ENCODE data around the gene SREBF2. TPM values are rescaled to one million over a fixed set of nuclear protein-coding genes. Genes with fewer than 3 reads are reported as not detected.

The SREBF2 gene
- total RNA-seq, 1 experiment from 2014 or later, result 129 TPM

DNA sequence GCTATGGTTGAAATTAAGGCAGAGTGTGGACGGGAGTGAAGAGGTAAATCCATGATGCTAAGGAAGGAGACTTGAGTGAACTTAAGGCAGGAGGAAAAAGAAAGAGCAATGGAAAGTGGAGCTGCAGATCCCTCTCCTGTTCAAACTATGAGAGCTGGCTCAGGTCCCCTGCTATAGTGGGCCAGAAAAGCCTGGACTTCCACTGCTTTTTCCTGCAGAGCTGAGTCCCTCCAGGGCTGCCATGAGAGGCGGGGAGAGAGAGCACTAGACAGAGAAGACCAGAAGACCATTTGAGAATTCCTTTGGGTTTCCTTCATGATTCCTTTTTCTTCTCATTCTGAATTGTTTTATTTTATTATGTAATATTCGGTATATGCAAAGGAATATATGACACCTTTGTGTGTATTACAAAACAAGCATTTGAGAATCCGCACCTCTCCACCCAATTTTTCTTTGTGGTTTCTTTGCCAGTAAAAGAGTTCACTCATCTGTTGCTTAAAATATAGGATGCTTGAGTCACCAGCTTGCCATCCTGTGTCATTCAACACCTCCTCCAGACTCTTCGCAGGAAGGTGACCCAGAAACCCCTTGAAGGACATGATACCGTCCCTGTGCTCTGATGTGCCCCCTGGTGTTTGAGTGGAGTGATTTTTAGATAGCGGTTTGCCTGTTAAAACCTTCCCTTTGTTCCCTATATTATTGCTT is 24.4 kb downstream of the SREBF2 start:
- CTCF ChIA-PET, result interaction anchor here (0.7 to 3.8 kb wide), 10 partner anchors 8 to 191 kb away, joined by 3 to 26 read pairs (median 4); partner anchors contain the start of genes MEI1 and SREBF2
- Histone ChIP-seq H3K4me2 (ENCODE audit: low read length) (peak overlapping the region; percentile 30), H2AFZ (ENCODE audit: low read depth, low read length, poor library complexity, severe bottlenecking) (no peak overlapping the region), H3K79me2 (ENCODE audit: insufficient read depth, low read length) (peaks cover 82% of the 10 kb centered on the region), H3K27me3 (ENCODE audit: insufficient read depth, low read length) (no peaks in the 10 kb centered on the region), H3K9me3 (ENCODE audit: control insufficient read depth in 1 of 2, insufficient read depth in 1 of 2, low read depth in 1 of 2, low read length in 2 of 2) (no peaks in the 10 kb centered on the region), H4K20me1 (ENCODE audit: insufficient read depth) (peaks cover 12% of the 10 kb centered on the region; the same call in 1 of the 2 replicates), H3K36me3 (ENCODE audit: control insufficient read depth in 1 of 2, insufficient read depth in 2 of 2, low read length in 2 of 2) (no peaks in the 10 kb centered on the region), H3K9ac (ENCODE audit: low read length) (no peak overlapping the region), H3K4me3 (replicated peaks in 1 of 2; ENCODE audit: low read depth in 1 of 2, low read length in 2 of 2) (no peak overlapping the region), H3K9me2 (ENCODE audit: insufficient read depth) (no peaks in the 10 kb centered on the region), H3K4me1 (ENCODE audit: control insufficient read depth in 1 of 2, insufficient read depth in 2 of 2, low read length in 2 of 2) (peaks cover 36 to 42% of the 10 kb centered on the region in 2 experiments), H3K27ac (ENCODE audit: low read depth, low read length) (peak overlapping the region; percentile 53)
- BruUV-seq (replicated peaks), result no TSS peak
- RAD21 ChIA-PET (ENCODE audit: low non-redundant PET in 1 of 2, low total read pairs in 2 of 2, uncharacterized antibody in 2 of 2, unreplicated experiment in 2 of 2), result interaction anchor here (1.1 to 1.4 kb wide), 2 partner anchors 160 to 168 kb away, joined by 5 to 6 read pairs; no protein-coding TSS in a partner anchor
- DNase-seq (ENCODE audit: low read depth, low spot score), result peak; percentile 65
- ATAC-seq, result peak; percentile 92
- POLR2A ChIA-PET, result interaction anchor here (1.9 kb wide), 1 partner anchor 24 kb away, joined by 4 read pairs; the partner anchor contains the start of gene SREBF2
- intact Hi-C loops (cut with micrococcal nuclease), result loop anchor here (1.0 to 2.0 kb wide), 3 partner anchors 34 to 160 kb away; no protein-coding TSS in a partner anchor
- TF ChIP-seq POLR2A (IDR thresholded peaks at IDR 0.05; ENCODE audit: borderline replicate concordance, extremely low read depth, insufficient read depth, insufficient read length) (no peak), CBX3 (IDR thresholded peaks at IDR 0.05; ENCODE audit: low read depth) (no peak), EZH2phosphoT487 (IDR thresholded peaks at IDR 0.05; ENCODE audit: borderline replicate concordance) (no peak), YY1 (IDR thresholded peaks at IDR 0.05; ENCODE audit: extremely low read depth, insufficient replicate concordance, low read depth, low read length) (no peak), RAD21 (IDR thresholded peaks at IDR 0.05; ENCODE audit: low read depth) (peak; percentile 65), FOSL1 (IDR thresholded peaks at IDR 0.05; ENCODE audit: low read depth) (no peak), CEBPB (IDR thresholded peaks at IDR 0.05; ENCODE audit: low read depth) (0 out of 2 replicates have a peak, but pooled peaks have one; percentile 18), EGR1 (IDR thresholded peaks at IDR 0.05; ENCODE audit: low read depth) (no peak)
- TF ChIP-seq, protein P1, sequence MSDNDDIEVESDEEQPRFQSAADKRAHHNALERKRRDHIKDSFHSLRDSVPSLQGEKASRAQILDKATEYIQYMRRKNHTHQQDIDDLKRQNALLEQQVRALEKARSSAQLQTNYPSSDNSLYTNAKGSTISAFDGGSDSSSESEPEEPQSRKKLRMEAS (IDR thresholded peaks at IDR 0.05), result 0 out of 2 replicates have a peak, but pooled peaks have one; percentile 36
- TF ChIP-seq, protein P2, sequence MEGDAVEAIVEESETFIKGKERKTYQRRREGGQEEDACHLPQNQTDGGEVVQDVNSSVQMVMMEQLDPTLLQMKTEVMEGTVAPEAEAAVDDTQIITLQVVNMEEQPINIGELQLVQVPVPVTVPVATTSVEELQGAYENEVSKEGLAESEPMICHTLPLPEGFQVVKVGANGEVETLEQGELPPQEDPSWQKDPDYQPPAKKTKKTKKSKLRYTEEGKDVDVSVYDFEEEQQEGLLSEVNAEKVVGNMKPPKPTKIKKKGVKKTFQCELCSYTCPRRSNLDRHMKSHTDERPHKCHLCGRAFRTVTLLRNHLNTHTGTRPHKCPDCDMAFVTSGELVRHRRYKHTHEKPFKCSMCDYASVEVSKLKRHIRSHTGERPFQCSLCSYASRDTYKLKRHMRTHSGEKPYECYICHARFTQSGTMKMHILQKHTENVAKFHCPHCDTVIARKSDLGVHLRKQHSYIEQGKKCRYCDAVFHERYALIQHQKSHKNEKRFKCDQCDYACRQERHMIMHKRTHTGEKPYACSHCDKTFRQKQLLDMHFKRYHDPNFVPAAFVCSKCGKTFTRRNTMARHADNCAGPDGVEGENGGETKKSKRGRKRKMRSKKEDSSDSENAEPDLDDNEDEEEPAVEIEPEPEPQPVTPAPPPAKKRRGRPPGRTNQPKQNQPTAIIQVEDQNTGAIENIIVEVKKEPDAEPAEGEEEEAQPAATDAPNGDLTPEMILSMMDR (IDR thresholded peaks at IDR 0.05 in 2 of 3, conservative IDR thresholded peaks at IDR 0.05 in 1 of 3; ENCODE audit: borderline replicate concordance in 1 of 3, insufficient read depth in 1 of 3, low read depth in 2 of 3, low read length in 2 of 3), result peak; percentile 64 to 86 (median 76); a peak in 5 of 6 replicates
